Measurements from ENCODE around the gene SIDT1.

Gene SIDT1

GRCh38 chr3:113575206-113575605 lies 42.9 kb downstream of the SIDT1 start:
- H3K4me3 ChIP-seq (ENCODE audit: control insufficient read depth, low read depth, low read length): no peak overlapping the region
- no peak for DNase-seq (ENCODE audit: low read depth)
- no peak for TF ChIP-seq CTCF (conservative IDR thresholded peaks at IDR 0.05; ENCODE audit: control insufficient read depth, insufficient read depth, low read depth, low read length)

- DNase-seq (ENCODE audit: low read depth): no peak
- no peak for TF ChIP-seq CTCF (conservative IDR thresholded peaks at IDR 0.05; ENCODE audit: control insufficient read depth, insufficient read depth, low read depth, low read length)
- H3K4me3 ChIP-seq (ENCODE audit: control insufficient read depth, low read depth, low read length): no peak overlapping the region
Observed at GRCh38 chr3:113585228-113585627, 52.9 kb downstream of the SIDT1 start.

- H3K4me3 ChIP-seq (ENCODE audit: control insufficient read depth, low read depth, low read length): no peak overlapping the region
- no peak for DNase-seq (ENCODE audit: low read depth)
- TF ChIP-seq CTCF (conservative IDR thresholded peaks at IDR 0.05; ENCODE audit: control insufficient read depth, insufficient read depth, low read depth, low read length): no peak
Observed at GRCh38 chr3:113585720-113586119, 53.4 kb downstream of the SIDT1 start.

GRCh38 chr3:113588806-113589205 lies 56.5 kb downstream of the SIDT1 start:
- no peak for TF ChIP-seq CTCF (conservative IDR thresholded peaks at IDR 0.05; ENCODE audit: control insufficient read depth, insufficient read depth, low read depth, low read length)
- no peak overlapping the region for H3K4me3 ChIP-seq (ENCODE audit: control insufficient read depth, low read depth, low read length)
- DNase-seq (ENCODE audit: low read depth): no peak

GRCh38 chr3:113589971-113590370 lies 57.6 kb downstream of the SIDT1 start:
- DNase-seq (ENCODE audit: low read depth): no peak
- H3K4me3 ChIP-seq (ENCODE audit: control insufficient read depth, low read depth, low read length): no peak overlapping the region
- TF ChIP-seq CTCF (conservative IDR thresholded peaks at IDR 0.05; ENCODE audit: control insufficient read depth, insufficient read depth, low read depth, low read length): no peak

- no peak for DNase-seq (ENCODE audit: low read depth)
- no peak for TF ChIP-seq CTCF (conservative IDR thresholded peaks at IDR 0.05; ENCODE audit: control insufficient read depth, insufficient read depth, low read depth, low read length)
- no peak overlapping the region for H3K4me3 ChIP-seq (ENCODE audit: control insufficient read depth, low read depth, low read length)
Observed at GRCh38 chr3:113590983-113591382, 58.6 kb downstream of the SIDT1 start.

GRCh38 chr3:113594066-113594465 lies 61.7 kb downstream of the SIDT1 start:
- no peak for TF ChIP-seq CTCF (conservative IDR thresholded peaks at IDR 0.05; ENCODE audit: control insufficient read depth, insufficient read depth, low read depth, low read length)
- H3K4me3 ChIP-seq (ENCODE audit: control insufficient read depth, low read depth, low read length): no peak overlapping the region
- no peak for DNase-seq (ENCODE audit: low read depth)

All from fibroblast of mammary gland (primary cell).